ENCODE measurements around the gene CALN1. TPM values are rescaled to one million over a fixed set of nuclear protein-coding genes. Genes with fewer than 3 reads are reported as not detected.

CALN1 gene
- total RNA-seq, 1 experiment from 2014 or later: 0.05 TPM

- Histone ChIP-seq H3K4me3 (ENCODE audit: low read depth in 2 of 2, low read length in 2 of 2) (no peak overlapping the region), H3K27ac (ENCODE audit: low read length) (no peak overlapping the region), H3K9me3 (ENCODE audit: control insufficient read depth, insufficient read depth, low read depth, low read length) (0 out of 2 replicates have a peak, but pooled peaks cover 5% of the 10 kb centered on the region), H3K36me3 (ENCODE audit: control insufficient read depth, insufficient read depth, low read length) (no peaks in the 10 kb centered on the region), H3K4me1 (ENCODE audit: control insufficient read depth, insufficient read depth, low read length) (no peaks in the 10 kb centered on the region), H3K27me3 (ENCODE audit: control insufficient read depth, insufficient read depth, low read length) (no peaks in the 10 kb centered on the region)
- BruUV-seq (replicated peaks): no TSS peak
- ChIA-PET CTCF (no interaction called here), POLR2A (no interaction called here)
- intact Hi-C loops (cut with micrococcal nuclease; ENCODE audit: unreplicated experiment): no loop called here
- DNase-seq (ENCODE audit: low read depth, low spot score): no peak
- in situ Hi-C loops (cut with HindIII; ENCODE audit: low pct_unique_long_range_greater_than_20kb, low sequenced_read_pairs): no loop called here
- no peak for TF ChIP-seq SIN3A (IDR thresholded peaks at IDR 0.05; ENCODE audit: borderline replicate concordance, insufficient read depth, low read depth, low read length)
- no peak for ATAC-seq
Measured at GRCh38 chr7:72112530-72112929, 299.6 kb downstream of the CALN1 start.

DNA sequence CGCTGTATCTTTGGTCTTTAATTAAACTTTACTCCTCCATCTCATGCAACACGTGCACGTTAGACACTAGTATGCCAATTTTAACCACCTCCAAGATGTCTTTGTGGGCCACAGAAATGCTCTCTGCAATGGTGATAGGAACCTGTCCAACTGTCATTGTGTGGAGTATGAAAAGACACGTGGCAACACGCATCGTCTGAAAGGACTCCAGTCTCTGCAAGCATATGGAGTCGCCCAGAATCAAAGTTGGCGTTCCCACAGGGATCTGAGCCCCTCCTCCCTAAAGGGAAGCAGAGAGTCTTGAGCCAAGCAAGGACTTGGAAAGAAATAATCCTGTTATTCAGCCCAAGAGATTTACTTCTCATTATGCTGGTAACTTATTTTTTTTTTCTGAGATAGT lies 301.1 kb downstream of the CALN1 start:
- no TSS peak for BruUV-seq (replicated peaks)
- intact Hi-C loops (cut with micrococcal nuclease; ENCODE audit: unreplicated experiment): no loop called here
- TF ChIP-seq SIN3A (IDR thresholded peaks at IDR 0.05; ENCODE audit: borderline replicate concordance, insufficient read depth, low read depth, low read length) (no peak), TCF7L2 (IDR thresholded peaks at IDR 0.05; ENCODE audit: low read depth, low read length) (no peak)
- TF ChIP-seq, protein P1, sequence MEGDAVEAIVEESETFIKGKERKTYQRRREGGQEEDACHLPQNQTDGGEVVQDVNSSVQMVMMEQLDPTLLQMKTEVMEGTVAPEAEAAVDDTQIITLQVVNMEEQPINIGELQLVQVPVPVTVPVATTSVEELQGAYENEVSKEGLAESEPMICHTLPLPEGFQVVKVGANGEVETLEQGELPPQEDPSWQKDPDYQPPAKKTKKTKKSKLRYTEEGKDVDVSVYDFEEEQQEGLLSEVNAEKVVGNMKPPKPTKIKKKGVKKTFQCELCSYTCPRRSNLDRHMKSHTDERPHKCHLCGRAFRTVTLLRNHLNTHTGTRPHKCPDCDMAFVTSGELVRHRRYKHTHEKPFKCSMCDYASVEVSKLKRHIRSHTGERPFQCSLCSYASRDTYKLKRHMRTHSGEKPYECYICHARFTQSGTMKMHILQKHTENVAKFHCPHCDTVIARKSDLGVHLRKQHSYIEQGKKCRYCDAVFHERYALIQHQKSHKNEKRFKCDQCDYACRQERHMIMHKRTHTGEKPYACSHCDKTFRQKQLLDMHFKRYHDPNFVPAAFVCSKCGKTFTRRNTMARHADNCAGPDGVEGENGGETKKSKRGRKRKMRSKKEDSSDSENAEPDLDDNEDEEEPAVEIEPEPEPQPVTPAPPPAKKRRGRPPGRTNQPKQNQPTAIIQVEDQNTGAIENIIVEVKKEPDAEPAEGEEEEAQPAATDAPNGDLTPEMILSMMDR (IDR thresholded peaks at IDR 0.05): no peak
- TF ChIP-seq, protein P2, sequence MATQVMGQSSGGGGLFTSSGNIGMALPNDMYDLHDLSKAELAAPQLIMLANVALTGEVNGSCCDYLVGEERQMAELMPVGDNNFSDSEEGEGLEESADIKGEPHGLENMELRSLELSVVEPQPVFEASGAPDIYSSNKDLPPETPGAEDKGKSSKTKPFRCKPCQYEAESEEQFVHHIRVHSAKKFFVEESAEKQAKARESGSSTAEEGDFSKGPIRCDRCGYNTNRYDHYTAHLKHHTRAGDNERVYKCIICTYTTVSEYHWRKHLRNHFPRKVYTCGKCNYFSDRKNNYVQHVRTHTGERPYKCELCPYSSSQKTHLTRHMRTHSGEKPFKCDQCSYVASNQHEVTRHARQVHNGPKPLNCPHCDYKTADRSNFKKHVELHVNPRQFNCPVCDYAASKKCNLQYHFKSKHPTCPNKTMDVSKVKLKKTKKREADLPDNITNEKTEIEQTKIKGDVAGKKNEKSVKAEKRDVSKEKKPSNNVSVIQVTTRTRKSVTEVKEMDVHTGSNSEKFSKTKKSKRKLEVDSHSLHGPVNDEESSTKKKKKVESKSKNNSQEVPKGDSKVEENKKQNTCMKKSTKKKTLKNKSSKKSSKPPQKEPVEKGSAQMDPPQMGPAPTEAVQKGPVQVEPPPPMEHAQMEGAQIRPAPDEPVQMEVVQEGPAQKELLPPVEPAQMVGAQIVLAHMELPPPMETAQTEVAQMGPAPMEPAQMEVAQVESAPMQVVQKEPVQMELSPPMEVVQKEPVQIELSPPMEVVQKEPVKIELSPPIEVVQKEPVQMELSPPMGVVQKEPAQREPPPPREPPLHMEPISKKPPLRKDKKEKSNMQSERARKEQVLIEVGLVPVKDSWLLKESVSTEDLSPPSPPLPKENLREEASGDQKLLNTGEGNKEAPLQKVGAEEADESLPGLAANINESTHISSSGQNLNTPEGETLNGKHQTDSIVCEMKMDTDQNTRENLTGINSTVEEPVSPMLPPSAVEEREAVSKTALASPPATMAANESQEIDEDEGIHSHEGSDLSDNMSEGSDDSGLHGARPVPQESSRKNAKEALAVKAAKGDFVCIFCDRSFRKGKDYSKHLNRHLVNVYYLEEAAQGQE (IDR thresholded peaks at IDR 0.05; ENCODE audit: insufficient read depth in 1 of 2, low read depth in 2 of 2, low read length in 1 of 2): no peak
- Histone ChIP-seq H3K27ac (ENCODE audit: low read length) (no peak overlapping the region), H3K4me1 (ENCODE audit: control insufficient read depth, insufficient read depth, low read length) (no peaks in the 10 kb centered on the region), H3K27me3 (ENCODE audit: control insufficient read depth, insufficient read depth, low read length) (no peaks in the 10 kb centered on the region), H3K4me3 (ENCODE audit: low read depth in 2 of 2, low read length in 2 of 2) (no peak overlapping the region), H3K36me3 (ENCODE audit: control insufficient read depth, insufficient read depth, low read length) (no peaks in the 10 kb centered on the region), H3K9me3 (ENCODE audit: control insufficient read depth, insufficient read depth, low read depth, low read length) (0 out of 2 replicates have a peak, but pooled peaks cover 6% of the 10 kb centered on the region)
- ChIA-PET POLR2A (no interaction called here), CTCF (no interaction called here)
- DNase-seq (ENCODE audit: low read depth, low spot score): no peak
- in situ Hi-C loops (cut with HindIII; ENCODE audit: low pct_unique_long_range_greater_than_20kb, low sequenced_read_pairs): no loop called here
- no peak for ATAC-seq

DNA sequence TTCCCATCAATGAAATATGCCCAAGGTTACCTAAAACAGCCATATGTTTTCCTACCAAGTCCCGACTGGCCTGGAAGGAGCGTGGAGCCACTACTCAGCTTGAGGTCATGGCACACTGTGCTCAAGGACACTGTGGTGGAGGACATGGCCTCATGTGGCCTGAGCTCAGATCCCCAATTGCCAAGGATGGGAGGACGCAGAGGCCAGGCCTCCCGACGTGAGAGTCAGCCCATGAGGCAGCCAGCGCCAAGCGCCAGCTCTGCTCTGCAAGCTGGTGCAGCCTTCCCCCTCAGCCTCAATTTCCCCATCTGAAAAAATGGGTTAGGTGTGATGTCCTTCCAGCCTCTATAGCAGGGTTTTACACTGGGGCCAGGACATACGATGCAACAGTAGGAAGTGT lies 302.6 kb downstream of the CALN1 start:
- intact Hi-C loops (cut with micrococcal nuclease; ENCODE audit: unreplicated experiment) (no loop called here), in situ Hi-C loops (cut with HindIII; ENCODE audit: low pct_unique_long_range_greater_than_20kb, low sequenced_read_pairs) (no loop called here)
- Histone ChIP-seq H3K9me3 (ENCODE audit: control insufficient read depth, insufficient read depth, low read depth, low read length) (0 out of 2 replicates have a peak, but pooled peaks cover 6% of the 10 kb centered on the region), H3K27ac (ENCODE audit: low read length) (no peak overlapping the region), H3K36me3 (ENCODE audit: control insufficient read depth, insufficient read depth, low read length) (no peaks in the 10 kb centered on the region), H3K4me1 (ENCODE audit: control insufficient read depth, insufficient read depth, low read length) (no peaks in the 10 kb centered on the region), H3K27me3 (ENCODE audit: control insufficient read depth, insufficient read depth, low read length) (no peaks in the 10 kb centered on the region; the same call in 1 of the 2 replicates), H3K4me3 (ENCODE audit: low read depth in 2 of 2, low read length in 2 of 2) (no peak overlapping the region)
- no TSS peak for BruUV-seq (replicated peaks)
- TF ChIP-seq POLR2AphosphoS5 (IDR thresholded peaks at IDR 0.05; ENCODE audit: low read depth, low read length) (no peak), TCF7L2 (IDR thresholded peaks at IDR 0.05; ENCODE audit: low read depth, low read length) (no peak), SIN3A (IDR thresholded peaks at IDR 0.05; ENCODE audit: borderline replicate concordance, insufficient read depth, low read depth, low read length) (no peak)
- TF ChIP-seq, protein P2 (IDR thresholded peaks at IDR 0.05; ENCODE audit: insufficient read depth in 1 of 2, low read depth in 2 of 2, low read length in 1 of 2): no peak
- TF ChIP-seq, protein P1 (IDR thresholded peaks at IDR 0.05): no peak
- ChIA-PET POLR2A (no interaction called here), CTCF (no interaction called here)
- no peak for ATAC-seq
- no peak for DNase-seq (ENCODE audit: low read depth, low spot score)

Data from Panc1 (cell line).